OCI-LY3 (cell line): ENCODE data around the gene CCSER1.

ENCODE experiments used
- H2AFZ ChIP-seq: fragments of 200-600, 300-600 bp; shearing (Covaris generic); 2 replicates; pipeline ENCODE4 v1.6.0; 2014; ENCODE audit warnings: antibody characterized with exemption, low read depth, low read length
- H3K27ac ChIP-seq: fragments of 200-600, 300-600 bp; sonication (generic); 2 replicates; pipeline ENCODE4 v1.5.1; 2014; ENCODE audit warnings: mild to moderate bottlenecking, low read length, moderate library complexity, mixed read lengths
- H3K27me3 ChIP-seq: fragments of 200-600, 300-600 bp; sonication (generic); 2 replicates; pipeline ENCODE4 v1.6.1; 2014; ENCODE audit warnings: low read depth, low read length, mixed read lengths
- H3K36me3 ChIP-seq: fragments of 200-600, 300-600 bp; sonication (generic); replicated peaks from 2 replicates; pipeline ENCODE3; 2014; ENCODE audit warnings: low read depth, low read length, mixed read lengths
- H3K4me1 ChIP-seq: fragments of 300-600, 200-600 bp; sonication (generic); 2 replicates; pipeline ENCODE4 v1.6.1; 2014; ENCODE audit warnings: low read length, mixed read lengths
- H3K4me2 ChIP-seq: fragments of 200-600, 300-600 bp; sonication (generic); 2 replicates; pipeline ENCODE4 v1.6.1; 2014; ENCODE audit warnings: low read length, mixed read lengths
- H3K4me3 ChIP-seq: fragments of 300-600, 200-600 bp; sonication (generic); 2 replicates; pipeline ENCODE4 v1.5.1; 2014; ENCODE audit warnings: antibody characterized with exemption, mild to moderate bottlenecking, low read length, moderate library complexity
- H3K79me2 ChIP-seq: fragments of 300-600, 200-600 bp; shearing (Covaris generic); 2 replicates; pipeline ENCODE4 v1.6.1; 2014; ENCODE audit warnings: mild to moderate bottlenecking, low read length, mixed read lengths
- H3K9ac ChIP-seq: fragments of 300-600, 200-600 bp; shearing (Covaris generic); 2 replicates; pipeline ENCODE4 v1.6.0; 2014; ENCODE audit warnings: mild to moderate bottlenecking, low read length, moderate library complexity
- H3K9me3 ChIP-seq: fragments of 200-600, 300-600 bp; shearing (Covaris generic); 2 replicates; pipeline ENCODE4 v1.6.1; 2014; ENCODE audit warnings: low read length, mixed read lengths; ENCODE audit not compliant: insufficient read depth
- H4K20me1 ChIP-seq: fragments of 200-600, 300-600 bp; sonication (generic); 2 replicates; pipeline ENCODE4 v1.6.1; 2016; ENCODE audit warnings: low read length, mixed read lengths; ENCODE audit not compliant: insufficient read depth
- CTCF ChIP-seq: fragments of 200-600, 300-600 bp; sonication (generic); IDR thresholded peaks from 2 replicates; pipeline ENCODE4 v1.5.1; 2014; ENCODE audit warnings: antibody characterized with exemption, low read length, low read depth
- EZH2phosphoT487 ChIP-seq: fragments of 200-600 bp; shearing (Covaris generic); IDR thresholded peaks from 2 replicates; pipeline ENCODE4 v1.6.1; 2018; ENCODE audit warnings: antibody characterized with exemption, mixed run types, low read depth

Gene CCSER1

GRCh38 chr4:90718931-90719330 is 591.7 kb downstream of the CCSER1 start:
- Histone ChIP-seq H3K4me2 (no peak overlapping the region), H2AFZ (no peak overlapping the region)
- TF ChIP-seq CTCF = no peak
- TF ChIP-seq EZH2phosphoT487 = no peak

GRCh38 chr4:90727938-90728337 is 600.7 kb downstream of the CCSER1 start:
- no peaks in the 10 kb centered on the region for H3K36me3 ChIP-seq
- no peak overlapping the region for H3K9ac ChIP-seq
- no peak overlapping the region for H2AFZ ChIP-seq
- no peaks in the 10 kb centered on the region for H3K79me2 ChIP-seq
- TF ChIP-seq EZH2phosphoT487 (no peak), CTCF (no peak)
- H3K4me2 ChIP-seq = no peak overlapping the region
- H3K27me3 ChIP-seq = no peaks in the 10 kb centered on the region
- no peaks in the 10 kb centered on the region for H4K20me1 ChIP-seq
- no peak overlapping the region for H3K27ac ChIP-seq
- H3K4me3 ChIP-seq = no peak overlapping the region
- H3K9me3 ChIP-seq = no peaks in the 10 kb centered on the region
- no peaks in the 10 kb centered on the region for H3K4me1 ChIP-seq

More at GRCh38 chr4:90718931-90719330, 591.7 kb downstream of the CCSER1 start:
- no peak overlapping the region for H3K9ac ChIP-seq
- H3K27ac ChIP-seq = no peak overlapping the region
- no peaks in the 10 kb centered on the region for H3K27me3 ChIP-seq
- no peak overlapping the region for H3K4me3 ChIP-seq
- peaks cover 9% of the 10 kb centered on the region for H3K4me1 ChIP-seq
- H3K79me2 ChIP-seq = no peaks in the 10 kb centered on the region
- H3K9me3 ChIP-seq = no peaks in the 10 kb centered on the region
- H3K36me3 ChIP-seq = no peaks in the 10 kb centered on the region
- no peaks in the 10 kb centered on the region for H4K20me1 ChIP-seq

- no peak overlapping the region for H3K4me3 ChIP-seq
- TF ChIP-seq CTCF (no peak), EZH2phosphoT487 (no peak)
- no peak overlapping the region for H3K4me2 ChIP-seq
- no peaks in the 10 kb centered on the region for H3K9me3 ChIP-seq
- H3K4me1 ChIP-seq = no peaks in the 10 kb centered on the region
- no peaks in the 10 kb centered on the region for H3K27me3 ChIP-seq
- no peak overlapping the region for H3K27ac ChIP-seq
- no peaks in the 10 kb centered on the region for H3K36me3 ChIP-seq
- no peak overlapping the region for H2AFZ ChIP-seq
- no peaks in the 10 kb centered on the region for H3K79me2 ChIP-seq
- H4K20me1 ChIP-seq = no peaks in the 10 kb centered on the region
- no peak overlapping the region for H3K9ac ChIP-seq
These were observed 603.6 kb downstream of the CCSER1 start for GRCh38 chr4:90730752-90731151.

- Histone ChIP-seq H4K20me1 (no peaks in the 10 kb centered on the region), H3K79me2 (no peaks in the 10 kb centered on the region), H3K36me3 (no peaks in the 10 kb centered on the region), H3K27ac (no peak overlapping the region), H3K4me1 (no peaks in the 10 kb centered on the region), H3K9ac (no peak overlapping the region), H2AFZ (no peak overlapping the region), H3K9me3 (no peaks in the 10 kb centered on the region), H3K27me3 (no peaks in the 10 kb centered on the region), H3K4me2 (no peak overlapping the region), H3K4me3 (no peak overlapping the region)
- TF ChIP-seq CTCF (no peak), EZH2phosphoT487 (no peak)
These were observed 606.0 kb downstream of the CCSER1 start for GRCh38 chr4:90733211-90733610.
